Caco-2 (cell line): ENCODE results near the gene ZCCHC10. TPM values are rescaled to one million over a fixed set of nuclear protein-coding genes. Genes with fewer than 3 reads are reported as not detected.
A peak's percentile ranks its signal among the peaks of the same experiment; 100 is the strongest.
"Not testable (repeated sequence)": the region's sequence is repeated elsewhere in the genome, so short reads cannot be mapped to it uniquely, and the experiment has no call there.

Experiments used
- BruUV-seq: library from RNA; stranded (reverse); fragments of 400-500 nt; replicated peaks from 2 replicates; lab custom pipeline; 2021; lab: Mats Ljungman, UMichigan
- CTCF ChIA-PET: fragments of 300-600 bp; sonication (Branson Sonifier 250); formaldehyde crosslinking; loops from one replicate; lab custom pipeline; 2022; ENCODE audit warnings: antibody characterized with exemption; lab: Charles Lee
- POLR2A ChIA-PET: fragments of 300-600 bp; sonication (Branson Sonifier 250); formaldehyde crosslinking; loops from one replicate; lab custom pipeline; 2022; ENCODE audit warnings: antibody characterized with exemption; lab: Charles Lee
- DNase-seq, 2 experiments: peaks; one replicate each; pipeline versions ENCODE4 v3.0.0 to v3.0.0-alpha.2; 2020 to 2022
- H3K27me3 ChIP-seq: replicated peaks from 2 replicates; pipeline ENCODE4 v1.6.0; 2011; ENCODE audit warnings: low read length; ENCODE audit not compliant: control insufficient read depth, insufficient read depth
- H3K36me3 ChIP-seq: 2 replicates; pipeline ENCODE4 v1.5.1; 2011; ENCODE audit warnings: low read length; ENCODE audit not compliant: control insufficient read depth, insufficient read depth
- H3K4me1 ChIP-seq: fragments of 250-450 bp; sonication (Bioruptor Pico); 2 replicates; pipeline ENCODE4 v1.5.1; 2020; ENCODE audit warnings: mild to moderate bottlenecking
- H3K4me3 ChIP-seq: 2 replicates; pipeline ENCODE4 v1.5.1; 2011; ENCODE audit warnings: low read depth, mild to moderate bottlenecking, control low read depth, low read length
- H3K9me3 ChIP-seq: fragments of 250-450 bp; sonication (Bioruptor Pico); 2 replicates; pipeline ENCODE4 v1.5.1; 2020; ENCODE audit warnings: mild to moderate bottlenecking, moderate library complexity
- H3K27ac Mint-ChIP-seq: one replicate; pipeline ENCODE4 v1.8.0; 2022; ENCODE audit warnings: mixed read lengths; ENCODE audit not compliant: unreplicated experiment
- H3K27me3 Mint-ChIP-seq: one replicate; pipeline ENCODE4 v1.8.0; 2022; ENCODE audit warnings: mixed read lengths; ENCODE audit not compliant: insufficient read depth, unreplicated experiment
- H3K36me3 Mint-ChIP-seq: one replicate; pipeline ENCODE4 v1.8.0; 2022; ENCODE audit warnings: mild to moderate bottlenecking, mixed read lengths; ENCODE audit not compliant: insufficient read depth, unreplicated experiment
- H3K4me1 Mint-ChIP-seq: one replicate; pipeline ENCODE4 v1.8.0; 2022; ENCODE audit warnings: low read depth, mixed read lengths; ENCODE audit not compliant: unreplicated experiment
- H3K4me3 Mint-ChIP-seq: one replicate; pipeline ENCODE4 v1.8.0; 2022; ENCODE audit warnings: mild to moderate bottlenecking, moderate library complexity, mixed read lengths; ENCODE audit not compliant: unreplicated experiment
- H3K9me3 Mint-ChIP-seq: one replicate; pipeline ENCODE4 v1.8.0; 2022; ENCODE audit warnings: mixed read lengths; ENCODE audit not compliant: unreplicated experiment
- CTCF ChIP-seq, 2 experiments: fragments of 200-600 bp in 1 of 2; IDR thresholded peaks; 1 replicate in 1 of 2; 2 replicates in 1 of 2; pipeline versions ENCODE4 v1.5.1 to v1.8.0; 2011 to 2022; ENCODE audit warnings: antibody characterized with exemption in 1 of 2, control low read depth in 1 of 2, inconsistent platforms in 1 of 2, low read depth in 1 of 2, low read length in 1 of 2, mild to moderate bottlenecking in 1 of 2, moderate library complexity in 1 of 2; ENCODE audit not compliant: insufficient read depth in 1 of 2, severe bottlenecking in 1 of 2, unreplicated experiment in 1 of 2
- intact Hi-C: fragments of 100-400 bp; cut with micrococcal nuclease; formaldehyde crosslinking; loops from one replicate; pipeline ENCODE4 v1.10.0; 2022; ENCODE audit not compliant: unreplicated experiment
- total RNA-seq: library from RNA; stranded (reverse); gene quantifications from 2 replicates; pipeline ENCODE4 v1.2.3, GENCODE V29; 2022

The ZCCHC10 gene
- total RNA-seq, 1 experiment from 2014 or later: 32.9 TPM

- H3K4me1 Mint-ChIP-seq: peaks cover 6% of the 10 kb centered on the region
- peaks cover under 1% of the 10 kb centered on the region for H3K36me3 Mint-ChIP-seq
- intact Hi-C loops: no loop called here
- POLR2A ChIA-PET: no interaction called here
- CTCF ChIA-PET: no interaction called here
- no peaks in the 10 kb centered on the region for H3K36me3 ChIP-seq
- H3K9me3 Mint-ChIP-seq: no peaks in the 10 kb centered on the region
- H3K4me3 ChIP-seq: no peak overlapping the region
- H3K27me3 ChIP-seq: no peaks in the 10 kb centered on the region
- H3K9me3 ChIP-seq: peaks cover 14% of the 10 kb centered on the region; the same call in 1 of the 2 replicates
- peaks cover 8% of the 10 kb centered on the region; the same call in 1 of the 2 replicates for H3K4me1 ChIP-seq
- H3K27me3 Mint-ChIP-seq: no peaks in the 10 kb centered on the region
- no peak overlapping the region for H3K27ac Mint-ChIP-seq
- H3K4me3 Mint-ChIP-seq: no peak overlapping the region
- no peak for DNase-seq
- BruUV-seq: no TSS peak
- no peak for TF ChIP-seq CTCF (IDR thresholded peaks at IDR 0.05; ENCODE audit: insufficient read depth in 1 of 2, low read depth in 1 of 2, low read length in 1 of 2, severe bottlenecking in 1 of 2, unreplicated experiment in 1 of 2)
Measured at GRCh38 chr5:132976852-132977251, 49.5 kb downstream of the ZCCHC10 start.

- H3K36me3 Mint-ChIP-seq, CTCF ChIA-PET, H3K36me3 ChIP-seq, BruUV-seq, intact Hi-C loops, H3K27me3 Mint-ChIP-seq, H3K4me3 ChIP-seq, DNase-seq, H3K9me3 ChIP-seq, H3K27me3 ChIP-seq, H3K9me3 Mint-ChIP-seq: not testable (repeated sequence)
- H3K4me1 ChIP-seq: peaks cover 18% of the 10 kb centered on the region
- Mint-ChIP-seq H3K27ac (peak overlapping the region; percentile 95), H3K4me1 (peaks cover 13% of the 10 kb centered on the region), H3K4me3 (peak overlapping the region; percentile 52)
- POLR2A ChIA-PET: interaction anchor here (0.8 kb wide), 1 partner anchor 9 kb away, joined by 4 read pairs; the partner anchor contains the start of gene AFF4
Measured at GRCh38 chr5:132972436-132972828, 53.9 kb downstream of the ZCCHC10 start.

GRCh38 chr5:132971483-132972435 is 54.6 kb downstream of the ZCCHC10 start:
- TF ChIP-seq CTCF (IDR thresholded peaks at IDR 0.05; ENCODE audit: insufficient read depth in 1 of 2, low read depth in 1 of 2, low read length in 1 of 2, severe bottlenecking in 1 of 2, unreplicated experiment in 1 of 2): no peak
- Mint-ChIP-seq H3K4me1 (peaks cover 13% of the 10 kb centered on the region), H3K9me3 (no peaks in the 10 kb centered on the region), H3K27ac (peak overlapping the region; percentile 95), H3K36me3 (peaks cover 5% of the 10 kb centered on the region), H3K27me3 (no peaks in the 10 kb centered on the region), H3K4me3 (peak overlapping the region; percentile 52)
- no peak overlapping the region for H3K4me3 ChIP-seq
- peak; percentile 58 to 76 for DNase-seq
- CTCF ChIA-PET: no interaction called here
- H3K36me3 ChIP-seq: no peaks in the 10 kb centered on the region
- peaks cover 18% of the 10 kb centered on the region for H3K4me1 ChIP-seq
- no peaks in the 10 kb centered on the region for H3K27me3 ChIP-seq
- intact Hi-C loops: no loop called here
- TSS peak; percentile 81 for BruUV-seq
- POLR2A ChIA-PET: interaction anchor here (0.8 to 1.1 kb wide), 2 partner anchors 8 to 81 kb away, joined by 3 to 4 read pairs; partner anchors contain the start of gene AFF4
- peaks cover 3% of the 10 kb centered on the region; the same call in 1 of the 2 replicates for H3K9me3 ChIP-seq
